DOHH2 (cell line): ENCODE data around the gene CACNA1A.

Experiments used
- EZH2phosphoT487 ChIP-seq: fragments of 200-600 bp; sonication (generic); IDR thresholded peaks from 2 replicates; pipeline ENCODE4 v1.6.1; 2017; ENCODE audit warnings: borderline replicate concordance, mild to moderate bottlenecking, antibody characterized with exemption, low read length, moderate library complexity, mixed read lengths
- TF ChIP-seq, protein P1 (sequence below): fragments of 200-600 bp; sonication (generic); IDR thresholded peaks from one replicate; pipeline ENCODE4 v1.5.1; 2014; ENCODE audit warnings: antibody characterized with exemption, mild to moderate bottlenecking, low read depth, low read length; ENCODE audit not compliant: poor library complexity, severe bottlenecking

DNA sequence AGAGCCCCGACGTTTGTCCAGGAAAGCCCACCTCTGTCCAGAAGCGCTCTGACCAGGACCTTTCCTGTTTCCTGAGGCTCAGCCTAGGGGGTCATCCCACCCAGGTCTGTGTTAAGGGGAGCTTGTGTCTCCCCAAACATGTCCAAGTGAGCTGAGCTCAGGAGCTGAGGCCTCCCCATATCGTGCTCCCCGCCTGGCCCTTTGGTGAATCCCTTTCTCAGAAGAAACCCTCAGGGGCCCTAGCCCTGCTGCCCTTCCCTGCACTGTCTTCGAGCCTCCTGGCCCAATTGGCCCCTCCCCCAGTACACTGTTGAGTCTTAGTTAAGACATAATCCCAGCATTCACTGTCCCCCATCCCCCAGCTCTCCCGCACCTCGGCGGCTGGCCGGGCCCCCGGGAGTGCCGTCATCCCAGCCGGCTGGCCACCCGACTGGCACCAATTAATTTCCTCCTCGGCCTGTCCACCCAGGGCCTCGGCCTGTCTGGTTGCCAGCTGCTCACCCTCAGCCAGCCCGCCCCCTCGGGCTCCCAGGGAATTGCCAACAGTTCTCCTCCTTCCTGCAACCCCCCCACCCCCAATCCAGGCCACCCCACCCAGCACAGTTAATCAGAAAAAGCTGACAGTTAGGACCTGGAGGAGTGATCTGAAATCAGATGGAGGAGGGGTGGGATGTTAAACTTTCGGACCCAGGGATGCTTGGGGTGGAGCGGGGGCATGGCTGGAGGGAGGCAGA, 342.5 kb downstream of the CACNA1A start:
- TF ChIP-seq, protein P1, sequence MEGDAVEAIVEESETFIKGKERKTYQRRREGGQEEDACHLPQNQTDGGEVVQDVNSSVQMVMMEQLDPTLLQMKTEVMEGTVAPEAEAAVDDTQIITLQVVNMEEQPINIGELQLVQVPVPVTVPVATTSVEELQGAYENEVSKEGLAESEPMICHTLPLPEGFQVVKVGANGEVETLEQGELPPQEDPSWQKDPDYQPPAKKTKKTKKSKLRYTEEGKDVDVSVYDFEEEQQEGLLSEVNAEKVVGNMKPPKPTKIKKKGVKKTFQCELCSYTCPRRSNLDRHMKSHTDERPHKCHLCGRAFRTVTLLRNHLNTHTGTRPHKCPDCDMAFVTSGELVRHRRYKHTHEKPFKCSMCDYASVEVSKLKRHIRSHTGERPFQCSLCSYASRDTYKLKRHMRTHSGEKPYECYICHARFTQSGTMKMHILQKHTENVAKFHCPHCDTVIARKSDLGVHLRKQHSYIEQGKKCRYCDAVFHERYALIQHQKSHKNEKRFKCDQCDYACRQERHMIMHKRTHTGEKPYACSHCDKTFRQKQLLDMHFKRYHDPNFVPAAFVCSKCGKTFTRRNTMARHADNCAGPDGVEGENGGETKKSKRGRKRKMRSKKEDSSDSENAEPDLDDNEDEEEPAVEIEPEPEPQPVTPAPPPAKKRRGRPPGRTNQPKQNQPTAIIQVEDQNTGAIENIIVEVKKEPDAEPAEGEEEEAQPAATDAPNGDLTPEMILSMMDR: no peak
- TF ChIP-seq EZH2phosphoT487: no peak
